Measurements from ENCODE around the gene NDE1.
"Not testable (repeated sequence)": the region's sequence is repeated elsewhere in the genome, so short reads cannot be mapped to it uniquely, and the experiment has no call there.

NDE1 gene

GRCh38 chr16:15708096-15708495 lies 58.1 kb downstream of the NDE1 start:
- Histone ChIP-seq H3K27me3 (ENCODE audit: control insufficient read depth, insufficient read depth, low read length, poor library complexity, severe bottlenecking) (no peaks in the 10 kb centered on the region), H3K27ac (ENCODE audit: insufficient read depth, low read depth, low read length, poor library complexity, severe bottlenecking) (no peak overlapping the region), H3K9me3 (ENCODE audit: control insufficient read depth, low read length) (no peaks in the 10 kb centered on the region), H3K4me3 (ENCODE audit: insufficient read depth, low read depth, low read length) (no peak overlapping the region), H3K36me3 (ENCODE audit: control insufficient read depth, insufficient read depth, low read length) (no peaks in the 10 kb centered on the region), H3K4me1 (ENCODE audit: control insufficient read depth, insufficient read depth, low read length) (no peaks in the 10 kb centered on the region)
- WGBS, 2 experiments, result 97% methylated on average over 12 of the region's 12 CpGs

- no peaks in the 10 kb centered on the region for H3K9me3 ChIP-seq (ENCODE audit: control insufficient read depth, low read length)
- no peak overlapping the region for H3K27ac ChIP-seq (ENCODE audit: insufficient read depth, low read depth, low read length, poor library complexity, severe bottlenecking)
- no peaks in the 10 kb centered on the region for H3K36me3 ChIP-seq (ENCODE audit: control insufficient read depth, insufficient read depth, low read length)
- H3K4me3 ChIP-seq (ENCODE audit: insufficient read depth, low read depth, low read length), result no peak overlapping the region
- 92 to 94% methylated on average over 7 of the region's 7 CpGs for WGBS, 2 experiments
- no peaks in the 10 kb centered on the region for H3K27me3 ChIP-seq (ENCODE audit: control insufficient read depth, insufficient read depth, low read length, poor library complexity, severe bottlenecking)
- no peaks in the 10 kb centered on the region for H3K4me1 ChIP-seq (ENCODE audit: control insufficient read depth, insufficient read depth, low read length)
Observed at GRCh38 chr16:15708997-15709396, 59.0 kb downstream of the NDE1 start.

- Histone ChIP-seq H3K36me3 (ENCODE audit: control insufficient read depth, insufficient read depth, low read length) (no peaks in the 10 kb centered on the region), H3K4me3 (ENCODE audit: insufficient read depth, low read depth, low read length) (no peak overlapping the region), H3K27ac (ENCODE audit: insufficient read depth, low read depth, low read length, poor library complexity, severe bottlenecking) (no peak overlapping the region), H3K4me1 (ENCODE audit: control insufficient read depth, insufficient read depth, low read length) (no peaks in the 10 kb centered on the region), H3K9me3 (ENCODE audit: control insufficient read depth, low read length) (no peaks in the 10 kb centered on the region), H3K27me3 (ENCODE audit: control insufficient read depth, insufficient read depth, low read length, poor library complexity, severe bottlenecking) (no peaks in the 10 kb centered on the region)
- WGBS, 2 experiments, result 89 to 91% methylated on average over 29 of the region's 29 CpGs
Observed at GRCh38 chr16:15714393-15715172, 64.5 kb downstream of the NDE1 start.

- no peak overlapping the region for H3K4me3 ChIP-seq (ENCODE audit: insufficient read depth, low read depth, low read length)
- no peaks in the 10 kb centered on the region for H3K9me3 ChIP-seq (ENCODE audit: control insufficient read depth, low read length)
- H3K36me3 ChIP-seq (ENCODE audit: control insufficient read depth, insufficient read depth, low read length), result no peaks in the 10 kb centered on the region
- no peaks in the 10 kb centered on the region for H3K4me1 ChIP-seq (ENCODE audit: control insufficient read depth, insufficient read depth, low read length)
- no peak overlapping the region for H3K27ac ChIP-seq (ENCODE audit: insufficient read depth, low read depth, low read length, poor library complexity, severe bottlenecking)
- WGBS, 2 experiments, result 95 to 97% methylated on average over 5 of the region's 5 CpGs
- no peaks in the 10 kb centered on the region for H3K27me3 ChIP-seq (ENCODE audit: control insufficient read depth, insufficient read depth, low read length, poor library complexity, severe bottlenecking)
Observed at GRCh38 chr16:15715221-15715620, 65.2 kb downstream of the NDE1 start.

DNA sequence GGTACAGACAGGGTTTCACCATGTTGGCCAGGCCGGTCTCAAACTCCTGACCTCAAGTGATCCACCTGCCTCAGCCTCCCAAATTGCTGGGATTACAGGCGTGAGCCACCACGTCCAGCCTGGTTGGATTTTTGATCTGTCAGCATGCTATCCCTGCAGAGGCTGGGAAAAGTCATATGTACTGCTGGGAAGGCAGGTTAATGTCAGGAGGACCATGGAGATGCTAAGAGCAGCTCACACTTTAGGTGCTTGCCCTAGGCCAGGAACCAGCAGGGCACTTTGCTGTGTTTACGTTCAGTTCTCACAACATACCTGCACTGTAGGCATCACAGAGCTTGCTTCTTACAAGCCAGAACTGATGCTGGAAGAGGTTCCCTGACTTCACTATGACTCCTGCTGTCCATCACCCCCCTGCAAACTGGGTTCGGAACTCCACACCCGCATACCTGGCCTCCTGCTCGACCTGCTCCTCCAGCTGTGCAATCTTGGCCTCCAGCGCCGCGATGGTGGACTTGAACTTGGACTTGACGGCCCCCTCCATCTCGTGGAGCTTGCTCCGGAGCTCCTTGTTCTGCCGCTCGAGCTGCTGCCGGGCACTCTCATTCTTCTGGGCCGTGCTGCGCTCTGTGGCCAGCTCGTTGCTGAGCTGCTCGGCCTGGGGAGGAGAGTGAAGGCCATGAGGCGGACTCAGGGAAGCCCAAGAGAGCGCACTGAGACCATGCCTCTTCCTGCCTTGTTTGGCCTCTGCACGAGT lies 66.8 kb downstream of the NDE1 start:
- H3K4me3 ChIP-seq (ENCODE audit: insufficient read depth, low read depth, low read length), result no peak overlapping the region
- no peak overlapping the region for H3K27ac ChIP-seq (ENCODE audit: insufficient read depth, low read depth, low read length, poor library complexity, severe bottlenecking)
- H3K9me3 ChIP-seq (ENCODE audit: control insufficient read depth, low read length), result no peaks in the 10 kb centered on the region
- 95 to 96% methylated on average over 23 of the region's 23 CpGs for WGBS, 2 experiments
- H3K27me3 ChIP-seq (ENCODE audit: control insufficient read depth, insufficient read depth, low read length, poor library complexity, severe bottlenecking), result no peaks in the 10 kb centered on the region
- no peaks in the 10 kb centered on the region for H3K36me3 ChIP-seq (ENCODE audit: control insufficient read depth, insufficient read depth, low read length)
- no peaks in the 10 kb centered on the region for H3K4me1 ChIP-seq (ENCODE audit: control insufficient read depth, insufficient read depth, low read length)

DNA sequence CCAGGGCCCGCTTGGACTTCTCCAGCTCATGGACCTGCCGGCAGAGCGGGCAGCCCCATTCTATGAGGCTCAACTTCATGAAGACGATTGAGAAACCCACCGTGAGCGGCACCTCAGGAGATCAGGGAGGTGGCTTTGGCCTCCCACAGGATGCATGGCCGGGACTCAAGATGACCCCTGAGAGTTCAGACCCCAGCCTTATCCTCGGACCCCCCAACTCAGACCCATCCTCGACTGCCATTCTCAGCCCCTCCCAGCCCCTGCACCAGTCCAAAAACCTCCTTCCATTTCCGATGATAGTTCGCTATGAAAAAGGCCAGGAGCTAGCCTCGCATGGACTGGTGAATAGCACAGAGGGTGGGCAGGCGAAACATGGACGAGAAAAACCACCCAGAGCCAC lies 71.0 kb downstream of the NDE1 start:
- Histone ChIP-seq H3K4me1 (ENCODE audit: control insufficient read depth, insufficient read depth, low read length) (no peaks in the 10 kb centered on the region), H3K36me3 (ENCODE audit: control insufficient read depth, insufficient read depth, low read length) (peaks cover 5% of the 10 kb centered on the region), H3K9me3 (ENCODE audit: control insufficient read depth, low read length) (no peaks in the 10 kb centered on the region), H3K27me3 (ENCODE audit: control insufficient read depth, insufficient read depth, low read length, poor library complexity, severe bottlenecking) (no peaks in the 10 kb centered on the region), H3K4me3 (ENCODE audit: insufficient read depth, low read depth, low read length) (no peak overlapping the region), H3K27ac (ENCODE audit: insufficient read depth, low read depth, low read length, poor library complexity, severe bottlenecking) (no peak overlapping the region)
- 94 to 95% methylated on average over 14 of the region's 14 CpGs for WGBS, 2 experiments

DNA sequence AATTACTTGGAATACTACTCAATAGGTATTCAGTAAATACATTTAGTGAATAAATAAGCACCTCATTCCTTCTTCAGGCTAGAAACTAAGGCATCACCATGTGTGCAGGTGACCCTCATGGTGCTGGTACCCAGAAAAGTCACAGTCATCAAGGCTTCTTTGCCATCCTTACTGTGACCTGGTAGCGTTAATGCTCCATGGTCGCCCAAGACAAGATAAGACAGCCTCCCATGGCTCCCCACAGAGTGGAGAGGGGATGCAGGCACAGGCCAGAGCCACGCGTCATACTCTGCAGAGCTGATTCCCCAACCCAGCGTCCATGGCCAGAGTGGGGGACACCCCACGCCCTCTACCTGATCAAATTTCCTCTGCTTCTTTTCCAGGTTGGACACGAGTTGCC lies 73.8 kb downstream of the NDE1 start:
- Histone ChIP-seq H3K27me3 (ENCODE audit: control insufficient read depth, insufficient read depth, low read length, poor library complexity, severe bottlenecking) (no peaks in the 10 kb centered on the region), H3K4me1 (ENCODE audit: control insufficient read depth, insufficient read depth, low read length) (no peaks in the 10 kb centered on the region), H3K9me3 (ENCODE audit: control insufficient read depth, low read length) (no peaks in the 10 kb centered on the region), H3K4me3 (ENCODE audit: insufficient read depth, low read depth, low read length) (no peak overlapping the region), H3K36me3 (ENCODE audit: control insufficient read depth, insufficient read depth, low read length) (peaks cover 5% of the 10 kb centered on the region), H3K27ac (ENCODE audit: insufficient read depth, low read depth, low read length, poor library complexity, severe bottlenecking) (no peak overlapping the region)
- WGBS, 2 experiments, result 93 to 94% methylated on average over 7 of the region's 7 CpGs

DNA sequence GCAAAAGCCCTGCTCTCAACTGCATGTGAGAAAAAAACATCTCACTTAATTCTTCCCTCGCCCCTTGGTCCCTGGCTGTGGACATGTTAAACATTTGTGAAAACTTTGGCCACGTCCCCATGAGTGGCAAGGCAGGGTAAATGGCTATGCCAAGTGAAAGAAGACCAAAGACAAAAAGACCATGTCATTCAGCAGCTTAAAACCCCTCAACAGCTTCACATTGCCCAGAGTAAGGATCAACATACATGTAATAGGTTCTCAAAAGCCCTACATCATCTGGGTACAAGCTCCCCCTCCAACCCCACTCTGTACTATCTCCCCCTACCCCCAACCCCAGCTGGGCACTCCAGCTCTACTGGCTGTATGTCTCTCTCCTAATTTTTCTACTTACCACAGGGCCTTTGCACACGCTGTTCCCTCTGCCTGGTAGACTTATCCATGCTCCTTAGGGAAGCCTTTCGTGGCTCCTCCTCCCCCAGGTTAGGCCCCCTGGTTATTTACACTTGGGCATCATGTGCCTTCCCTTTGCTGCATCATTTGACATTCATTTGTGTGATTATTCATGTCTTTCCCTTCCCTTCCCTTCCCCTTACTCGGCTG lies 75.7 kb downstream of the NDE1 start:
- H3K9me3 ChIP-seq (ENCODE audit: control insufficient read depth, low read length), result no peaks in the 10 kb centered on the region
- no peak overlapping the region for H3K27ac ChIP-seq (ENCODE audit: insufficient read depth, low read depth, low read length, poor library complexity, severe bottlenecking)
- WGBS, 2 experiments, result 91 to 92% methylated on average over 5 of the region's 5 CpGs
- H3K4me1 ChIP-seq (ENCODE audit: control insufficient read depth, insufficient read depth, low read length), result no peaks in the 10 kb centered on the region
- no peaks in the 10 kb centered on the region for H3K27me3 ChIP-seq (ENCODE audit: control insufficient read depth, insufficient read depth, low read length, poor library complexity, severe bottlenecking)
- H3K36me3 ChIP-seq (ENCODE audit: control insufficient read depth, insufficient read depth, low read length), result peaks cover 5% of the 10 kb centered on the region
- no peak overlapping the region for H3K4me3 ChIP-seq (ENCODE audit: insufficient read depth, low read depth, low read length)

- Histone ChIP-seq H3K36me3 (ENCODE audit: control insufficient read depth, insufficient read depth, low read length) (peaks cover 5% of the 10 kb centered on the region), H3K4me3 (ENCODE audit: insufficient read depth, low read depth, low read length) (no peak overlapping the region), H3K27me3 (ENCODE audit: control insufficient read depth, insufficient read depth, low read length, poor library complexity, severe bottlenecking) (no peaks in the 10 kb centered on the region), H3K27ac (ENCODE audit: insufficient read depth, low read depth, low read length, poor library complexity, severe bottlenecking) (no peak overlapping the region), H3K4me1 (ENCODE audit: control insufficient read depth, insufficient read depth, low read length) (no peaks in the 10 kb centered on the region), H3K9me3 (ENCODE audit: control insufficient read depth, low read length) (no peaks in the 10 kb centered on the region)
- WGBS, 2 experiments, result 91 to 93% methylated on average over 18 of the region's 18 CpGs
Observed at GRCh38 chr16:15726715-15727114, 76.7 kb downstream of the NDE1 start.

DNA sequence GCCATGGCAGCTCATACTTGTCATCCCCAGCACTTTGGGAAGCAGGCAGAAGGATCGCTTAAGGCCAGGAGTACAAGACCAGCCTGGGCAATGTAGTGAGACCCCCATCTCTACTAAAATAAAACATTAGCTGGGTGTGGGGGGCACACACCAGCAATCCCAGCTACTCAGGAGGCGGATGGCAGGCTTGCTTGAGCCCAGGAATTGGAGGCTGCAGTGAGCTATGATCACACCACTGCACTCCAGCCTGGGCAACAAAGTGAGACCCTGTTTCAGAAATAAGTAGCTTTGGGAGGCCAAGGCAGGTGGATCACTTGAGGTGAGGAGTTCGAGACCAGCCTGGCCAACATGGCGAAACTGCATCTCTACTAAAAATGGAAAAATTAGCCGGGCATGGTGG lies 77.7 kb downstream of the NDE1 start:
- H3K27me3 ChIP-seq (ENCODE audit: control insufficient read depth, insufficient read depth, low read length, poor library complexity, severe bottlenecking), result not testable (repeated sequence)

More for the DNA sequence above, 77.7 kb downstream of the NDE1 start:
- WGBS, 2 experiments, result 94 to 96% methylated on average over 5 of the region's 5 CpGs
- not testable (repeated sequence) for H3K4me1 ChIP-seq (ENCODE audit: control insufficient read depth, insufficient read depth, low read length); H3K27ac ChIP-seq (ENCODE audit: insufficient read depth, low read depth, low read length, poor library complexity, severe bottlenecking); H3K36me3 ChIP-seq (ENCODE audit: control insufficient read depth, insufficient read depth, low read length); H3K4me3 ChIP-seq (ENCODE audit: insufficient read depth, low read depth, low read length); H3K9me3 ChIP-seq (ENCODE audit: control insufficient read depth, low read length)

Data from ectodermal cell (in vitro differentiated cells).